Measurements from ENCODE around the gene KIAA1217. TPM values are rescaled to one million over a fixed set of nuclear protein-coding genes. Genes with fewer than 3 reads are reported as not detected.
"Not testable (repeated sequence)": the region's sequence is repeated elsewhere in the genome, so short reads cannot be mapped to it uniquely, and the experiment has no call there.

KIAA1217 gene
- polyA plus RNA-seq, 1 donor = 54.9 TPM

DNA sequence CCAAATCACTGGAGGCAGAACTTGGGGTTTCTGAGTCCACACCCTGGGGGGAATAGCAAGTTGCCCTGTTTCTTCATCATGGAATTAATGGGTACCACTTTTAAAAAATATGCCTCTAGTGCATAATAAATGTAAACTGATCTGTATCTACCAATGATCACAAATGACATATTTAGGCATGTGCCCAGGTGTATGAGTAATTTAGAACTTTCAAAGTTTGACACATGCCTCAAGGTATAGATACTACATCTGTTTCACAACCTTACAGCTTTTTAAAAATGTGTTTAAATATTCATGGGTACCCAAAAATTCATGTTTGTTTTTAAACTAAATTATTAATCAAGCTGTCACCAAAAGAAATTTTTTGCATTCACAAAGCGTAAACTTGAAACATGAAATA, 226.0 kb downstream of the KIAA1217 start:
- Histone ChIP-seq H3K36me3 (ENCODE audit: control insufficient read depth, insufficient read depth, low read length) (peaks cover 24% of the 10 kb centered on the region), H3K4me1 (ENCODE audit: control insufficient read depth, insufficient read depth, low read length) (no peaks in the 10 kb centered on the region), H3K9me3 (ENCODE audit: control insufficient read depth, low read depth, low read length) (no peaks in the 10 kb centered on the region), H3K27me3 (ENCODE audit: control insufficient read depth, insufficient read depth, low read length) (no peaks in the 10 kb centered on the region), H3K4me3 (ENCODE audit: low read length) (no peak overlapping the region), H3K27ac (ENCODE audit: low read length) (no peak overlapping the region)
- no peak for DNase-seq
- WGBS (ENCODE audit: insufficient coverage, low lambda C conversion rate) = 100% methylated on average over 1 of the region's 1 CpG

DNA sequence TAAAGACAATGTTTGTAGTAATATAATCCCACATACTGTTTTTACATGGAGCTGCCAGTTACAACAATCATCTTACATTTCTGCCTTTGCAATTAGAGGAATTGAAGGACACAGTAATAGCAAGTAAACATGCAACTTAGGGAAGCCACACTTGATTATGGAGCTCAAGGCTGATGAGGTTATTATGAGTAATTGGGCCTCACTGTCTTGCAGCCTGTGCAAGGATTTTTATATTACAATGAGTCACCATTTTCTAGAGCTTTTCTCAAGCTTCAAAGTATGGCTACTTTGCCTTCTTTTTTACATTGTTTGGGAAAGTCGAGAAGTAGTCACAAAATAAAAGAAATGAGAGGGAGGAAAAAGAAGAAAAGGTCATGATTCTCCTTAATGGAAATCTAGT, 226.4 kb downstream of the KIAA1217 start:
- H3K4me1 ChIP-seq (ENCODE audit: control insufficient read depth, insufficient read depth, low read length) = no peaks in the 10 kb centered on the region
- WGBS (ENCODE audit: insufficient coverage, low lambda C conversion rate) = 100% methylated on average over 1 of the region's 1 CpG
- no peak overlapping the region for H3K4me3 ChIP-seq (ENCODE audit: low read length)
- peaks cover 29% of the 10 kb centered on the region for H3K36me3 ChIP-seq (ENCODE audit: control insufficient read depth, insufficient read depth, low read length)
- H3K27ac ChIP-seq (ENCODE audit: low read length) = no peak overlapping the region
- no peaks in the 10 kb centered on the region for H3K27me3 ChIP-seq (ENCODE audit: control insufficient read depth, insufficient read depth, low read length)
- no peaks in the 10 kb centered on the region for H3K9me3 ChIP-seq (ENCODE audit: control insufficient read depth, low read depth, low read length)
- no peak for DNase-seq

- DNase-seq = no peak
- Histone ChIP-seq H3K27ac (ENCODE audit: low read length) (no peak overlapping the region), H3K4me1 (ENCODE audit: control insufficient read depth, insufficient read depth, low read length) (no peaks in the 10 kb centered on the region), H3K27me3 (ENCODE audit: control insufficient read depth, insufficient read depth, low read length) (no peaks in the 10 kb centered on the region), H3K9me3 (ENCODE audit: control insufficient read depth, low read depth, low read length) (no peaks in the 10 kb centered on the region), H3K36me3 (ENCODE audit: control insufficient read depth, insufficient read depth, low read length) (peaks cover 37% of the 10 kb centered on the region), H3K4me3 (ENCODE audit: low read length) (no peak overlapping the region)
- 100% methylated on average over 3 of the region's 5 CpGs for WGBS (ENCODE audit: insufficient coverage, low lambda C conversion rate)
Measured at GRCh38 chr10:24437302-24437701, 228.4 kb downstream of the KIAA1217 start.

- no CpG with 5 or more reads among the region's 1 CpG for WGBS (ENCODE audit: insufficient coverage, low lambda C conversion rate)
- Histone ChIP-seq H3K27me3 (ENCODE audit: control insufficient read depth, insufficient read depth, low read length) (no peaks in the 10 kb centered on the region), H3K36me3 (ENCODE audit: control insufficient read depth, insufficient read depth, low read length) (peaks cover 29% of the 10 kb centered on the region), H3K9me3 (ENCODE audit: control insufficient read depth, low read depth, low read length) (no peaks in the 10 kb centered on the region), H3K27ac (ENCODE audit: low read length) (no peak overlapping the region), H3K4me1 (ENCODE audit: control insufficient read depth, insufficient read depth, low read length) (no peaks in the 10 kb centered on the region), H3K4me3 (ENCODE audit: low read length) (no peak overlapping the region)
- DNase-seq = no peak
Measured at GRCh38 chr10:24438800-24439199, 229.9 kb downstream of the KIAA1217 start.

DNA sequence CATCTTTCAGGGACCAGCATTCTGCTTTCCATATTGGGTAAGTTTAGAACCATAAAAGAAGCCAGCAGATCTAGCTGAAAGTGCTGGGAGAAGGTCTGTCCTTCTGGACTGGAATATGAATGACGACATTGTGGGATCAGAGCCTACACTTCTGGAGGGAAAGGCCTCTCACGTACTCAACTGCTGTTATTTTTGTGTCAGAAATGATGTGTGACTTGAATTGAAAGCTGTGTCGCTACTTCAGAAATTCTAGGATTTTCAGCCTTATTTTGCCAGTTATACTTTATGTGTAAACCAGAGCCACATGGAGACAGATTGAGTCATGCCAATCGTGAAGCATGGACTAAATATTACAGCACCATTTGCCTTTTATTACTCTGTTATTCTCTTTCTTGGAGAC, 231.0 kb downstream of the KIAA1217 start:
- Histone ChIP-seq H3K27ac (ENCODE audit: low read length) (no peak overlapping the region), H3K36me3 (ENCODE audit: control insufficient read depth, insufficient read depth, low read length) (peaks cover 30% of the 10 kb centered on the region), H3K4me3 (ENCODE audit: low read length) (no peak overlapping the region), H3K4me1 (ENCODE audit: control insufficient read depth, insufficient read depth, low read length) (no peaks in the 10 kb centered on the region), H3K9me3 (ENCODE audit: control insufficient read depth, low read depth, low read length) (no peaks in the 10 kb centered on the region), H3K27me3 (ENCODE audit: control insufficient read depth, insufficient read depth, low read length) (no peaks in the 10 kb centered on the region)
- 100% methylated on average over 1 of the region's 4 CpGs for WGBS (ENCODE audit: insufficient coverage, low lambda C conversion rate)
- no peak for DNase-seq

DNA sequence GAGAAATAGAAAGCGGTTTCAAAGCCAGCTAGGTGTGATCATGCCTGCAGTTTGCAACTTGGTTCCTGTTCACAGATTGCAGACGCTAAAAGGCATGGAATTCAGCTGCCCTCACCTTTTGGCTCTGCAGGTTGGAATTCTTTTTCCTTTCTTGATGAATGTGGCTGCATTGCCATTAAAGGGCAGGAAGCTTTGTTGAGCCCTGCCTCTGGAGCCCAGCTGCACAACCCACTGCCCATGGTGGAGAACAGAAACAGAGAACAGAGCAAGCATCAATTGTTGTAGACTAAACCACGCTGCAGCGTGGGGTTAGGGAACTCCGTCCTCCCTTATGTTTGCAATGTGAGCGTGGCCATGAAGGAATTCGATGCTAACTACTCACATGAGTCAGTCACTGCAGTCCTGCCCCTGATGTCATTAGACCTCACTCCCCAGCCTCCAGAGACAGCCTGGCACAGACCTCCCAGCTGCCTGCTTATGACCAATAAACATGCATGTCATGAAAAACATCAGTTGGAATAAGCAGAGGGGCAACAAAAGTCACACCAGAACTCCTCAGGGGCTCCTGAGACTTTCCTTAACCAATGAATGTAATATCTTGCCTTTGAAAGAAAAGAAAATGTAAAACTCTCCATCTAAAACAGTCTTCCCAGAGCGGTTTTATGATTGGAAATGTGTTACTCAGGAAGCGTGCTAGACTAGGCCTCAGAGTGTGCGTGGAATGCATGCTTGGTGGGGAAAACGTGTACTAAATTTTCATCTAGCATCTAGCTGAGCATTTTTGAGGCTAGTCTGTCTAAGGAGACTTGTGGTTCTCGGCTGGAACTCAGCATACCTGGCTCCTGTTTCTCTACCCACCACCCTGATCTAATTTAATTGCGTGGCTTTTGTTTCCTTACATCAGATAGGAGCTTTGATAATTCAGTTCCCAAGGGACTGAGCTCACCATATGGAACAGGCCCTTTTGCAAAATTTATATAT, 232.2 kb downstream of the KIAA1217 start:
- H3K4me3 ChIP-seq (ENCODE audit: low read length) = no peak overlapping the region
- H3K36me3 ChIP-seq (ENCODE audit: control insufficient read depth, insufficient read depth, low read length) = peaks cover 27% of the 10 kb centered on the region
- H3K4me1 ChIP-seq (ENCODE audit: control insufficient read depth, insufficient read depth, low read length) = no peaks in the 10 kb centered on the region
- no peaks in the 10 kb centered on the region for H3K9me3 ChIP-seq (ENCODE audit: control insufficient read depth, low read depth, low read length)
- no peaks in the 10 kb centered on the region for H3K27me3 ChIP-seq (ENCODE audit: control insufficient read depth, insufficient read depth, low read length)
- H3K27ac ChIP-seq (ENCODE audit: low read length) = no peak overlapping the region
- DNase-seq = no peak
- 86% methylated on average over 1 of the region's 13 CpGs for WGBS (ENCODE audit: insufficient coverage, low lambda C conversion rate)

DNA sequence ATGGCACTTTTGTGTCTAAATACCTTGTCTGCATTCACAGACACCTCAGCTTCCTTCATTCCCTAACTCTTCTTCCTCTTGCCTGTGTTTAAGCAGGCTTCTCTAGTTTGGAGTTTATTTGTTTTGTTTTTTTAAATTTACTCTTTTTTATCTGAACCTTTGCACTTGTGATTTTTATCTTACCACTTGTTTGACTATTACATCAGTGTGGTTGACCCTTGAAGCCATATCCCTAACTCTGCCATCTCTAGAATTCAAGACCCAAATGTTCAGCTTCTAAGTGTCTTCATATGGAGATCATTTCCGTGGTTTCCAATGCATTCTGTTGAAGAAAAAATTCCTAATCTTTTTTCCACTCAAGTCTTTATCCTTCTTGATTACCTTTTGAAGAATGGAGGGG, 233.3 kb downstream of the KIAA1217 start:
- WGBS (ENCODE audit: insufficient coverage, low lambda C conversion rate) = no CpG with 5 or more reads among the region's 1 CpG
- no peak overlapping the region for H3K27ac ChIP-seq (ENCODE audit: low read length)
- H3K9me3 ChIP-seq (ENCODE audit: control insufficient read depth, low read depth, low read length) = no peaks in the 10 kb centered on the region
- no peak overlapping the region for H3K4me3 ChIP-seq (ENCODE audit: low read length)
- peaks cover 25% of the 10 kb centered on the region for H3K36me3 ChIP-seq (ENCODE audit: control insufficient read depth, insufficient read depth, low read length)
- DNase-seq = no peak
- no peaks in the 10 kb centered on the region for H3K4me1 ChIP-seq (ENCODE audit: control insufficient read depth, insufficient read depth, low read length)
- H3K27me3 ChIP-seq (ENCODE audit: control insufficient read depth, insufficient read depth, low read length) = no peaks in the 10 kb centered on the region

DNA sequence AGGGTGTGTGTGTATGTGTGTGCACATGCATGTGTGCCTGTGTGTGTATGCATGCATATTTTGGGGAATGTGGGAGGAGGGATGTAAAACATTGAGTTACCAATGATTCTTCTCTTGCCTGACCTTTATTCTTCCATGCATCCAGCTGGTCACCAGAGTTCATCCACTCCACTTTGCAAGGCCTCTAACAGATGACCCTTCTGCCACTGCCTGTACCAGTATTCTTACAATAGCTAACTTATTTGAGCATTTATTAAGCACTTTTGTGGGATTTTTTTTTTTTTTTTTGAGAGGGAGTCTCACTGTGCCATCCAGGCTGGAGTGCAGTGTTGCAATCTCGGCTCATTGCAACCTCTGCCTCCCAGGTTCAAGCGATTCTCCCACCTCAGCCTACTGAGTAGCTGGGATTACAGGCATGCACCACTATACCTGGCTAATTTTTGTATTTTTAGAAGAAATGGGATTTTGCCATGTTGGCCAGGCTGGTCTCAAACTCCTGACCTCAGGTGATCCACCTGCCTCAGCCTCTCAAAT, 233.8 kb downstream of the KIAA1217 start:
- peaks cover 23% of the 10 kb centered on the region for H3K36me3 ChIP-seq (ENCODE audit: control insufficient read depth, insufficient read depth, low read length)
- DNase-seq; H3K4me3 ChIP-seq (ENCODE audit: low read length); H3K27me3 ChIP-seq (ENCODE audit: control insufficient read depth, insufficient read depth, low read length); H3K4me1 ChIP-seq (ENCODE audit: control insufficient read depth, insufficient read depth, low read length); H3K27ac ChIP-seq (ENCODE audit: low read length); H3K9me3 ChIP-seq (ENCODE audit: control insufficient read depth, low read depth, low read length): not testable (repeated sequence)
- WGBS (ENCODE audit: insufficient coverage, low lambda C conversion rate) = no CpG with 5 or more reads among the region's 2 CpGs

GRCh38 chr10:24444337-24444736, 235.4 kb downstream of the KIAA1217 start:
- H3K4me3 ChIP-seq (ENCODE audit: low read length) = no peak overlapping the region
- peaks cover 20% of the 10 kb centered on the region for H3K36me3 ChIP-seq (ENCODE audit: control insufficient read depth, insufficient read depth, low read length)
- WGBS (ENCODE audit: insufficient coverage, low lambda C conversion rate) = 100% methylated on average over 2 of the region's 4 CpGs
- no peaks in the 10 kb centered on the region for H3K27me3 ChIP-seq (ENCODE audit: control insufficient read depth, insufficient read depth, low read length)
- no peaks in the 10 kb centered on the region for H3K4me1 ChIP-seq (ENCODE audit: control insufficient read depth, insufficient read depth, low read length)
- no peaks in the 10 kb centered on the region for H3K9me3 ChIP-seq (ENCODE audit: control insufficient read depth, low read depth, low read length)
- no peak for DNase-seq
- H3K27ac ChIP-seq (ENCODE audit: low read length) = no peak overlapping the region

DNA sequence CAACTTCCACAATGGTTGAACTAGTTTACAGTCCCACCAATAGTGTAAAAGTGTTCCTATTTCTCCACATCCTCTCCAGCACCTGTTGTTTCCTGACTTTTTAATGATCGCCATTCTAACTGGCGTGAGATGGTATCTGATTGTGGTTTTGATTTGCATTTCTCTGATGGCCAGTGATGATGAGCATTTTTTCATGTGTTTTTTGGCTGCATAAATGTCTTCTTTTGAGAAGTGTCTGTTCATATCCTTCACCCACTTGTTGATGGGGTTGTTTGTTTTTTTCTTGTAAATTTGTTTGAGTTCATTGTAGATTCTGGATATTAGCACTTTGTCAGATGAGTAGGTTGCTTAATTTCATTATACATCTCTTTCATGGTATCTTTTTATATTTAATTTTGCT, 237.0 kb downstream of the KIAA1217 start:
- not testable (repeated sequence) for H3K27ac ChIP-seq (ENCODE audit: low read length); H3K4me3 ChIP-seq (ENCODE audit: low read length); H3K27me3 ChIP-seq (ENCODE audit: control insufficient read depth, insufficient read depth, low read length); H3K36me3 ChIP-seq (ENCODE audit: control insufficient read depth, insufficient read depth, low read length); H3K9me3 ChIP-seq (ENCODE audit: control insufficient read depth, low read depth, low read length); DNase-seq; H3K4me1 ChIP-seq (ENCODE audit: control insufficient read depth, insufficient read depth, low read length)
- no CpG with 5 or more reads among the region's 2 CpGs for WGBS (ENCODE audit: insufficient coverage, low lambda C conversion rate)

Data from large intestine (tissue), 3 donors.